ENCODE measurements around the gene CLECL1. TPM values are rescaled to one million over a fixed set of nuclear protein-coding genes. Genes with fewer than 3 reads are reported as not detected.
A peak's percentile ranks its signal among the peaks of the same experiment; 100 is the strongest.

The CLECL1 gene
- total RNA-seq, 1 donor from 2014 or later = 111 TPM

DNA sequence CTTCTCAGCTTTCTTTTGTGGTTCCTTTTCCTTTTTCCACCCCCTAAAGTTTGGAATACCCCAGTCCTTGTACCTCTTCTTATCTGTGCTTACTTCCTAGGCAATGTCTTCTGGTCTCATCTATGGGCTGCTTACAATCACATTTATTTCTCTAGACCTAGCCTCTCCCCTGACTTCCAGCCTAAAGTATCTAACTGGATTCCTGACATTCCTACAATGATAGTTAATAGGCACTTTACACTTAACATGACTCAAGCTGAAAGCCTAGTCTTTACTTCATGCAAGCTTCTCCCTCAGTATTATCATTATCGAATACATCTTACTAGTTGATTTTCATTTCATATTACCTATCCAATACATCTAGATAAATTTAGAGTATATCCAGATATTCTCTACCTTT lies 21.2 kb downstream of the CLECL1 start:
- TF ChIP-seq, protein P1, sequence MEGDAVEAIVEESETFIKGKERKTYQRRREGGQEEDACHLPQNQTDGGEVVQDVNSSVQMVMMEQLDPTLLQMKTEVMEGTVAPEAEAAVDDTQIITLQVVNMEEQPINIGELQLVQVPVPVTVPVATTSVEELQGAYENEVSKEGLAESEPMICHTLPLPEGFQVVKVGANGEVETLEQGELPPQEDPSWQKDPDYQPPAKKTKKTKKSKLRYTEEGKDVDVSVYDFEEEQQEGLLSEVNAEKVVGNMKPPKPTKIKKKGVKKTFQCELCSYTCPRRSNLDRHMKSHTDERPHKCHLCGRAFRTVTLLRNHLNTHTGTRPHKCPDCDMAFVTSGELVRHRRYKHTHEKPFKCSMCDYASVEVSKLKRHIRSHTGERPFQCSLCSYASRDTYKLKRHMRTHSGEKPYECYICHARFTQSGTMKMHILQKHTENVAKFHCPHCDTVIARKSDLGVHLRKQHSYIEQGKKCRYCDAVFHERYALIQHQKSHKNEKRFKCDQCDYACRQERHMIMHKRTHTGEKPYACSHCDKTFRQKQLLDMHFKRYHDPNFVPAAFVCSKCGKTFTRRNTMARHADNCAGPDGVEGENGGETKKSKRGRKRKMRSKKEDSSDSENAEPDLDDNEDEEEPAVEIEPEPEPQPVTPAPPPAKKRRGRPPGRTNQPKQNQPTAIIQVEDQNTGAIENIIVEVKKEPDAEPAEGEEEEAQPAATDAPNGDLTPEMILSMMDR (IDR thresholded peaks at IDR 0.05) = no peak
- H3K4me1 Mint-ChIP-seq = peaks cover 98% of the 10 kb centered on the region
- no peaks in the 10 kb centered on the region for H3K9me3 Mint-ChIP-seq
- ChIA-PET POLR2A (interaction anchor here (0.7 to 9.1 kb wide), 11 partner anchors 10 to 77 kb away, joined by 4 to 89 read pairs (median 16); partner anchors contain the start of genes CLEC2D and CLECL1), CTCF (interaction anchor here (0.7 to 4.3 kb wide), 7 partner anchors 12 to 97 kb away, joined by 3 to 22 read pairs (median 3); no protein-coding TSS in a partner anchor)
- intact Hi-C loops (cut with micrococcal nuclease) = no loop called here
- H3K27me3 Mint-ChIP-seq = no peaks in the 10 kb centered on the region
- H3K27ac Mint-ChIP-seq = peak overlapping the region; percentile 98
- no peak overlapping the region for H3K4me3 Mint-ChIP-seq
- ATAC-seq (ENCODE audit: low read depth) (no peak), DNase-seq (no peak)
- H3K36me3 Mint-ChIP-seq (ENCODE audit: low read depth) = peaks cover 32% of the 10 kb centered on the region

- H3K27ac Mint-ChIP-seq = peak overlapping the region; percentile 98
These were observed 22.1 kb downstream of the CLECL1 start for GRCh38 chr12:9710584-9711375.

DNA sequence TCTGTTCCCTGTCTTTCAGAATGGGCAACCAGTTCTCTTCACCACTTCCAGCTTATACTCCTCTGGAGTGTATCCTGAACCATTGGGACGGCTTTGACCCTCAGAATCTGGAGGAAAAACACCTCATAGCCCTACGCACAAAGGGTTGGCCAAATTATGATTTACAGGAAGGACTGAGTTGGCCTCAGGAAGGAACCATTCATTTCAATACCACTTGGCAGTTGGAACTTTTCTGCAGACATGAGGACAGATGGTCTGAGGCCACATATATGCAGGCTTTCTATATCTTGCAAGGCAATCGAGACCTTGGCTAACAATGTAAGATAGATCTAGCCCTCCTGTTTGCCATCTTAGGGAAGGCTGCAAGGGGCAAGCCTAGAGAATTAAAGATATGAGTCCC lies 24.0 kb downstream of the CLECL1 start:
- H3K27ac Mint-ChIP-seq = peak overlapping the region; percentile 93
- H3K4me1 Mint-ChIP-seq = peaks cover 94% of the 10 kb centered on the region
- DNase-seq = no peak
- peaks cover 19% of the 10 kb centered on the region for H3K36me3 Mint-ChIP-seq (ENCODE audit: low read depth)
- no peak overlapping the region for H3K4me3 Mint-ChIP-seq
- TF ChIP-seq, protein P1 (IDR thresholded peaks at IDR 0.05) = no peak
- intact Hi-C loops (cut with micrococcal nuclease) = loop anchor here (1.0 to 5.0 kb wide), 2 partner anchors 37 to 75 kb away; no protein-coding TSS in a partner anchor
- no peaks in the 10 kb centered on the region for H3K27me3 Mint-ChIP-seq
- no peak for ATAC-seq (ENCODE audit: low read depth)
- ChIA-PET CTCF (interaction anchor here (0.7 to 4.9 kb wide), 14 partner anchors 9 to 378 kb away, joined by 4 to 36 read pairs (median 10); partner anchors contain the start of gene CLEC2D), POLR2A (interaction anchor here (1.0 to 9.1 kb wide), 13 partner anchors 8 to 378 kb away, joined by 3 to 89 read pairs (median 7); partner anchors contain the start of gene CLEC2D)
- H3K9me3 Mint-ChIP-seq = peaks cover 5% of the 10 kb centered on the region

More at GRCh38 chr12:9710584-9711375, 22.1 kb downstream of the CLECL1 start:
- TF ChIP-seq, protein P1 (IDR thresholded peaks at IDR 0.05) = no peak
- intact Hi-C loops (cut with micrococcal nuclease) = no loop called here
- H3K4me3 Mint-ChIP-seq = no peak overlapping the region
- ATAC-seq (ENCODE audit: low read depth) (no peak), DNase-seq (no peak)
- ChIA-PET POLR2A (interaction anchor here (0.6 to 9.1 kb wide), 13 partner anchors 9 to 79 kb away, joined by 3 to 89 read pairs (median 6); partner anchors contain the start of genes CLEC2D and CLECL1), CTCF (interaction anchor here (0.7 to 4.3 kb wide), 5 partner anchors 11 to 76 kb away, joined by 3 to 22 read pairs (median 3); no protein-coding TSS in a partner anchor)
- peaks cover 98% of the 10 kb centered on the region for H3K4me1 Mint-ChIP-seq
- no peaks in the 10 kb centered on the region for H3K9me3 Mint-ChIP-seq
- H3K27me3 Mint-ChIP-seq = no peaks in the 10 kb centered on the region
- H3K36me3 Mint-ChIP-seq (ENCODE audit: low read depth) = peaks cover 29% of the 10 kb centered on the region

GRCh38 chr12:9707864-9708808 lies 24.8 kb downstream of the CLECL1 start:
- CTCF ChIA-PET = interaction anchor here (0.7 to 4.9 kb wide), 17 partner anchors 8 to 377 kb away, joined by 3 to 36 read pairs (median 8); partner anchors contain the start of gene CLEC2D
- Mint-ChIP-seq H3K4me1 (peaks cover 89% of the 10 kb centered on the region), H3K27me3 (no peaks in the 10 kb centered on the region), H3K4me3 (peak overlapping the region; percentile 59), H3K9me3 (peaks cover 5% of the 10 kb centered on the region), H3K27ac (peak overlapping the region; percentile 93), H3K36me3 (ENCODE audit: low read depth) (peaks cover 15% of the 10 kb centered on the region)
- ATAC-seq (ENCODE audit: low read depth) (peak; percentile 50), DNase-seq (no peak)
- intact Hi-C loops (cut with micrococcal nuclease) = loop anchor here (1.0 to 5.0 kb wide), 3 partner anchors 15 to 74 kb away; no protein-coding TSS in a partner anchor
- POLR2A ChIA-PET = interaction anchor here (0.7 to 9.1 kb wide), 17 partner anchors 8 to 377 kb away, joined by 3 to 89 read pairs (median 6); partner anchors contain the start of genes CLEC2D and CLECL1
- TF ChIP-seq, protein P1 (IDR thresholded peaks at IDR 0.05) = peak; percentile 23

Data from activated B cell treated with CpG ODN at 0.5 μM for 24 hours (primary cell).